ENCODE data around the gene NDUFA11. TPM values are rescaled to one million over a fixed set of nuclear protein-coding genes. Genes with fewer than 3 reads are reported as not detected.

NDUFA11 gene
- total RNA-seq, 3 donors from 2014 or later (not counting 1 experiment from before 2014, with no cell fraction given): 111 to 115 (median 113) TPM

DNA sequence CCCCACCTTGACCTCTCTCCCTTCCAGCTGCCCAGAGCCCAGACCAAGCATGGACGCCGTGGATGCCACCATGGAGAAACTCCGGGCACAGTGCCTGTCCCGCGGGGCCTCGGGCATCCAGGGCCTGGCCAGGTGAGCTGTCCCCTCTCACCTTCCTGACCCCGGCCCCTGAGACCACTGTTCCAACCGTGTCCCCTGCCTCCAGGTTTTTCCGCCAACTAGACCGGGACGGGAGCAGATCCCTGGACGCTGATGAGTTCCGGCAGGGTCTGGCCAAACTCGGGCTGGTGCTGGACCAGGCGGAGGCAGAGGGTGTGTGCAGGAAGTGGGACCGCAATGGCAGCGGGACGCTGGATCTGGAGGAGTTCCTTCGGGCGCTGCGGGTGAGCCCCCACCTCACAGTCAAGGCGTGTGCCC lies 10.8 kb upstream of the NDUFA11 start:
- Histone ChIP-seq H3K9me3 (ENCODE audit: control insufficient read depth, insufficient read depth, low read length) (no peaks in the 10 kb centered on the region), H3K27ac (ENCODE audit: low read length) (no peak overlapping the region), H3K27me3 (ENCODE audit: control insufficient read depth, insufficient read depth, low read length) (no peaks in the 10 kb centered on the region), H3K4me3 (ENCODE audit: low read length) (no peak overlapping the region), H3K4me1 (ENCODE audit: control insufficient read depth, insufficient read depth, low read length) (no peaks in the 10 kb centered on the region), H3K36me3 (ENCODE audit: control insufficient read depth, insufficient read depth, low read length) (peaks cover 46% of the 10 kb centered on the region)
- no peaks in the 10 kb centered on the region for H3K36me3 Mint-ChIP-seq
- no peaks in the 10 kb centered on the region for H3K27me3 Mint-ChIP-seq (ENCODE audit: low read depth in 2 of 2)
- H3K27ac Mint-ChIP-seq: no peak overlapping the region
- no peaks in the 10 kb centered on the region for H3K4me1 Mint-ChIP-seq
- TF ChIP-seq, protein P1, sequence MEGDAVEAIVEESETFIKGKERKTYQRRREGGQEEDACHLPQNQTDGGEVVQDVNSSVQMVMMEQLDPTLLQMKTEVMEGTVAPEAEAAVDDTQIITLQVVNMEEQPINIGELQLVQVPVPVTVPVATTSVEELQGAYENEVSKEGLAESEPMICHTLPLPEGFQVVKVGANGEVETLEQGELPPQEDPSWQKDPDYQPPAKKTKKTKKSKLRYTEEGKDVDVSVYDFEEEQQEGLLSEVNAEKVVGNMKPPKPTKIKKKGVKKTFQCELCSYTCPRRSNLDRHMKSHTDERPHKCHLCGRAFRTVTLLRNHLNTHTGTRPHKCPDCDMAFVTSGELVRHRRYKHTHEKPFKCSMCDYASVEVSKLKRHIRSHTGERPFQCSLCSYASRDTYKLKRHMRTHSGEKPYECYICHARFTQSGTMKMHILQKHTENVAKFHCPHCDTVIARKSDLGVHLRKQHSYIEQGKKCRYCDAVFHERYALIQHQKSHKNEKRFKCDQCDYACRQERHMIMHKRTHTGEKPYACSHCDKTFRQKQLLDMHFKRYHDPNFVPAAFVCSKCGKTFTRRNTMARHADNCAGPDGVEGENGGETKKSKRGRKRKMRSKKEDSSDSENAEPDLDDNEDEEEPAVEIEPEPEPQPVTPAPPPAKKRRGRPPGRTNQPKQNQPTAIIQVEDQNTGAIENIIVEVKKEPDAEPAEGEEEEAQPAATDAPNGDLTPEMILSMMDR (IDR thresholded peaks at IDR 0.05): no peak
- ATAC-seq (no peak), DNase-seq (no peak)
- H3K4me3 Mint-ChIP-seq: no peak overlapping the region
- WGBS (ENCODE audit: insufficient coverage): 95% methylated on average over 22 of the region's 22 CpGs
- no peaks in the 10 kb centered on the region for H3K9me3 Mint-ChIP-seq
- intact Hi-C loops (cut with micrococcal nuclease): no loop called here

DNA sequence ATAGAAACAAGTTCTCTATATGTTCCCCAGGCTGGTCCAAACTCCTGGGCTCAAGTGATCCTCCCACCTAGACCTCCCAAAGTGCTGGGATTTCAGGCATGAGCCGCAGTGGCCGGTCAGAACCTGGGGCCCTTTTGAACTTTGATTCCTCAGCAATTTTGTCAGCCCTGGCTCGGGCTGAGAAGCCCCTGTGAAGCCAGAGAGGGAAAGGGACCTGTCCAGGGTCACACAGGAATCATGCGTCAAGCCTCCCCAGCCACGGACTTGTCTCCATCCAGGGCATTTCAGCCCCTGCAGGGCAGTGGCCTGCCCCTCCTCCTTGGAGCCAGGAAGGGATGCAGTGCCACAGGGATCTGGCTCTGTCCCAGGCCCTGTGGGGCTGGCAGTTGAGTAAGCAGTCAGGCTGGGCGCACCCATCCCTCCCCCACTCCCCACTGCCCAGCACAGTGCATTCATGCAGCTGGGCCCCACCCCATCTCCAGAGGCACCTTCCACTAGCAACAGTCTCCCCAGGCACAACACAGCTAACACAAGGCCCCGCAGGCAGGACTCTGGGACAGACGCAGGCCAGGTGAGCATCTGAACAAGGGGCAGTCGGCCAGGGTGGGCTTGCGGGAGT lies 10.3 kb upstream of the NDUFA11 start, which contains the start of gene CAPS:
Gene CAPS, plus strand, starts transcription at position 516 of the 619 bp plus-strand sequence. CDS start 153 bp downstream, outside the sequence.
- no peak for ATAC-seq
- no peaks in the 10 kb centered on the region for H3K9me3 Mint-ChIP-seq

DNA sequence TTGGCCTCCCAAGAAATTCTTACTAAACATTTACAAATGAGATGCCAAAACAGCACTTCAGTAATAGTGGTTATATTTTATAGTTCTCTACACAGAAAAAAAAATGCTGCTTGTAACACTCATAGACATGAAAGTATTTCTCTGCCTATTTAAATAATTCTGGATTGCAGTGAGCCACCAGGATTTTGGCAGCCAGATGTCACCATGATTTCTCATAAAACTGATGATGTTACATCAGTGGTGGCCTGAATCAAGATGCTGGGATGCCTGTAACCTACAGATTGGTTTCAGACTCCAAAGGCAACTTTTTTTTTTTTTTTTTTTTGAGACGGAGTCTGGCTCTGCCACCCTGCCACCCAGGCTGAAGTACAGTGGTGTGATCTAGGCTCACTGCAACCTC lies 7.8 kb upstream of the NDUFA11 start:
- H3K9me3 ChIP-seq (ENCODE audit: control insufficient read depth, insufficient read depth, low read length): no peaks in the 10 kb centered on the region
- Mint-ChIP-seq H3K27me3 (ENCODE audit: low read depth in 2 of 2) (no peaks in the 10 kb centered on the region), H3K9me3 (no peaks in the 10 kb centered on the region), H3K4me1 (peaks cover 3% of the 10 kb centered on the region in 2 donors), H3K4me3 (no peak overlapping the region), H3K27ac (no peak overlapping the region), H3K36me3 (no peaks in the 10 kb centered on the region)
- WGBS (ENCODE audit: insufficient coverage): 89% methylated on average over 1 of the region's 1 CpG
- H3K36me3 ChIP-seq (ENCODE audit: control insufficient read depth, insufficient read depth, low read length): peaks cover 23% of the 10 kb centered on the region
- H3K27me3 ChIP-seq (ENCODE audit: control insufficient read depth, insufficient read depth, low read length): no peaks in the 10 kb centered on the region
- intact Hi-C loops (cut with micrococcal nuclease): no loop called here
- peaks cover under 1% of the 10 kb centered on the region for H3K4me1 ChIP-seq (ENCODE audit: control insufficient read depth, insufficient read depth, low read length)
- no peak overlapping the region for H3K27ac ChIP-seq (ENCODE audit: low read length)
- ATAC-seq: no peak
- no peak overlapping the region for H3K4me3 ChIP-seq (ENCODE audit: low read length)
- TF ChIP-seq, protein P1 (IDR thresholded peaks at IDR 0.05): no peak
- DNase-seq: no peak

More for the DNA sequence above, 10.3 kb upstream of the NDUFA11 start, which contains the start of gene CAPS:
- TF ChIP-seq, protein P1 (IDR thresholded peaks at IDR 0.05): no peak
- Mint-ChIP-seq H3K4me3 (no peak within 1 kb of the TSS), H3K4me1 (no peaks in the 10 kb centered on the region), H3K36me3 (no peaks in the 10 kb centered on the region), H3K27me3 (ENCODE audit: low read depth in 2 of 2) (no peaks in the 10 kb centered on the region), H3K27ac (no peak within 1 kb of the TSS)
- H3K27me3 ChIP-seq (ENCODE audit: control insufficient read depth, insufficient read depth, low read length): no peaks in the 10 kb centered on the region
- H3K4me1 ChIP-seq (ENCODE audit: control insufficient read depth, insufficient read depth, low read length): no peaks in the 10 kb centered on the region
- no peak for DNase-seq
- H3K4me3 ChIP-seq (ENCODE audit: low read length): no peak within 1 kb of the TSS
- intact Hi-C loops (cut with micrococcal nuclease): no loop called here
- H3K36me3 ChIP-seq (ENCODE audit: control insufficient read depth, insufficient read depth, low read length): peaks cover 45% of the 10 kb centered on the region
- no peaks in the 10 kb centered on the region for H3K9me3 ChIP-seq (ENCODE audit: control insufficient read depth, insufficient read depth, low read length)
- no peak within 1 kb of the TSS for H3K27ac ChIP-seq (ENCODE audit: low read length)
- WGBS (ENCODE audit: insufficient coverage): 95% methylated on average over 10 of the region's 10 CpGs

DNA sequence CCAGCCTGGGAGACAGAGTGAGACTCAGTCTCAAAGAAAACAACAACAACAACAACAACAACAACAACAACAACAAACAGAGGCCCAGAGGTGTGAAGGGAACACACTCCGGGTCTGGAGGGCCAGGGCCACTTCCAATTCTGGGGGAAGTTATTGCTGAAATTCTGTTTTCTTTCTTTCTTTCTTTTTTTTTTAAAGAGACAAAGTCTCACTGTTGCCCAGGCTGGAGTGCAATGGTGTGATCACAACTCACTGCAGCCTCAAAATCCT lies 7.0 kb upstream of the NDUFA11 start:
- Histone ChIP-seq H3K27ac (ENCODE audit: low read length) (no peak overlapping the region), H3K27me3 (ENCODE audit: control insufficient read depth, insufficient read depth, low read length) (no peaks in the 10 kb centered on the region), H3K9me3 (ENCODE audit: control insufficient read depth, insufficient read depth, low read length) (no peaks in the 10 kb centered on the region), H3K4me1 (ENCODE audit: control insufficient read depth, insufficient read depth, low read length) (peaks cover 8% of the 10 kb centered on the region), H3K4me3 (ENCODE audit: low read length) (no peak overlapping the region), H3K36me3 (ENCODE audit: control insufficient read depth, insufficient read depth, low read length) (peaks cover 17% of the 10 kb centered on the region)
- intact Hi-C loops (cut with micrococcal nuclease): no loop called here
- Mint-ChIP-seq H3K9me3 (no peaks in the 10 kb centered on the region), H3K36me3 (no peaks in the 10 kb centered on the region), H3K27me3 (ENCODE audit: low read depth in 2 of 2) (no peaks in the 10 kb centered on the region), H3K27ac (no peak overlapping the region), H3K4me1 (peaks cover 5 to 6% of the 10 kb centered on the region in 2 donors), H3K4me3 (no peak overlapping the region)
- TF ChIP-seq, protein P1 (IDR thresholded peaks at IDR 0.05): no peak
- DNase-seq (no peak), ATAC-seq (no peak)
- WGBS (ENCODE audit: insufficient coverage): no CpG with 5 or more reads among the region's 1 CpG
